ENCODE measurements around the gene KSR2.

- TF ChIP-seq CTCF (IDR thresholded peaks at IDR 0.05; ENCODE audit: low read length) (no peak), EZH2 (IDR thresholded peaks at IDR 0.05; ENCODE audit: borderline replicate concordance, low read length) (no peak)
Measured at GRCh38 chr12:117742721-117743120, 226.1 kb downstream of the KSR2 start.
